Airway epithelial cell (primary cell): ENCODE measurements around the gene L1TD1. TPM values are rescaled to one million over a fixed set of nuclear protein-coding genes. Genes with fewer than 3 reads are reported as not detected.

Experiments used
- total RNA-seq: library from RNA; depleted of rRNA; stranded (reverse); fragments of >200 nt; gene quantifications from 2 replicates; pipeline ENCODE4 v1.2.3, GENCODE V29; 2015

Gene L1TD1
- 0.74 and 1.1 TPM in 2 replicates for total RNA-seq

DNA sequence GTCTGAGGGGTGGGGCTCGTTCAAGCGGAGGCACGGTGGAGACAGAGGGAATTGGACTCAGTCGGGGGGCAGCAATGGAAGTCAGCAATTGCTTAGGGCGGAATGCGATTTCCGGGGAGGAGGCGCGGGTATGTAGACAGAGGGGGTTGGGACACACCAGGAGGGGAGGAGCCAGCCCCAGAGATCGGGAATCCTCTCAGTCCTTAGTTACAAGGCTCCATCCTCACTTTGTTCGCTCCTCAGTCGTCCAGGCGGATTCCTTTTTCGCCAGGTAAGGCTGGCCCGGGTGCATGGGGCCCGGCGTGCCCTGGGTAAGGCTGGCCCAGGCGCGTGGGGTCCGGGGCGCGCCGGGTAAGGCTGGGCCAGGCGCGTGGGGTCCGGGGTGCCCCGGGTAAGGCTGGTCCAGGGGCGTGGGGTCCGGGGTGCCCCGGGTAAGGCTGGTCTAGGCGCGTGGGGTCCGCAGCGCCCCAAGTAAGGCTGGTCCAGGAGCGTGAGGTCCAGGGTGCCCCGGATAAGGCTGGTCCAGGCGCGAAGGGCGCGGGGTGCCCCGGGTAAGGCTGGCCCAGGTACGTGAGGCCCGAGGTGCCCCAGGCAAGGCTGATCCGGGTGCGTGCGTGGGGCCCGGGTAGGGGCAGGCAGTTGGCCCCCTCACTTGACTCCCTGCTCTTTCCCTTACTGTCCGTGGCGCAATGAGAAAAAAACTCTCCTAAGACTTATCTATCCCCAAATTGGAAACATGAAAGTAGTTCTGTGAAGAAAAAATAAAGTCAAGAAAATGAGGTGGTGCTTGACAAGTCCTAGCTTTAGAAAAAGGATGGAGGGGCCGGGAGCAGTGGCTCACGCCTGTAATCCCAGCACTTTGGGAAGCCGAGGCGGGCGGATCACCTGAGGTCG lies at the start of gene L1TD1:
Gene L1TD1, plus strand, starts transcription at position 199 of the 894 bp plus-strand sequence. CDS start 11,780 bp downstream, outside the sequence.

Other genes starting within 250 kb of the L1TD1 start
- gene KANK4, start 124.6 kb downstream of the L1TD1 start, total RNA-seq, result 1.4 and 2.5 TPM in 2 replicates
- gene USP1, start 242.2 kb downstream of the L1TD1 start, total RNA-seq, result 18.6 and 23.3 TPM in 2 replicates